NCI-H2227 treated with DMSO at 0.1 percent for 48 hours (cell line): Measurements from ENCODE around the gene LRRC37A2.
"Not testable (repeated sequence)": the region's sequence is repeated elsewhere in the genome, so short reads cannot be mapped to it uniquely, and the experiment has no call there.

ENCODE experiments used
- DNase-seq: peaks from one replicate; lab custom pipeline; 2025; lab: John Stamatoyannopoulos, UW

LRRC37A2 gene

DNA sequence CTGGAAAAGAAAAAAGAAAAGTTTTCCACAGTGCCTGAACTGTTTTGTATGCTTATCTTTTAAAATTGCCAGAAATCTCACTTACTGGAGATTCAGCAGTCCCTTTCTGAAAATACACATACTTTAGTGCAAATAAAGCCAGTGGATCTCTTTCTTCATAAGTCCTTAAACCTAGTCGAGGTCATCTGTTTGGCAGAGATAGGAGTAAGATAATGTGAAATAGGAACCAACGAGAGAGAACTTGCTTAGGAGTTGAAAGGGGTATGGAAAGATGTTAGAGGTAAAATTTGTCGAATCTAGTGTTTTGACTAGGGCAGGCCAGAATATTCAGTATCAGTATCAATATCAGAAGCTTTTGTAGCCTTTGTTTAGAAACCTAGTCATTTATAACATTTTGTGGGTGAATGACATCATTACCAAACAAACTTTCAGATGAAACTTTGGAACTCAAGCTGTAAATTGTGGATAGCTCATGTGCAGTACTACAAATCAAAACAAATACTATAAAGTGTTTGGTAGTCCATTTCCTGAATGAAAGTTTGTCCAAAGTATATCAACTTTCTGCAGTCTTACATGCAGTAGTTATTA, 86.2 kb downstream of the LRRC37A2 start:
- DNase-seq: not testable (repeated sequence)

DNA sequence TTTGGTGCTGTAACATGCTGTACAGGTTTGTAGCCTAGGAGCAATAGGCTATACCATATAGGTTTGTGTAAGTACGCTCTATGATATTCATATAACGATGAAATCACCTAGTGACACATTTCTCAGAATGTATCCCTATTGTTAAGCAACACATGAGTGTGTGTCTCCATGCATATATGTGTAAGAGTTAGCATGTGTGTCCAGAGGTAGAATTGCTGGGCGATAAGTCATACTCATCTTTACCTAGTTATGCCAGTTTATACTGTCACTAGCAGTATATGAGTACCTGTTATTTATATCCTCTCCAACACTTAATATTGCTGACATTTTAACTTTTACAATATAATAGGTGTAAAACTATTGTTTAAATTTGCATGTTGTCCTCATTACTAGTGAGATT, 88.5 kb downstream of the LRRC37A2 start:
- not testable (repeated sequence) for DNase-seq

DNA sequence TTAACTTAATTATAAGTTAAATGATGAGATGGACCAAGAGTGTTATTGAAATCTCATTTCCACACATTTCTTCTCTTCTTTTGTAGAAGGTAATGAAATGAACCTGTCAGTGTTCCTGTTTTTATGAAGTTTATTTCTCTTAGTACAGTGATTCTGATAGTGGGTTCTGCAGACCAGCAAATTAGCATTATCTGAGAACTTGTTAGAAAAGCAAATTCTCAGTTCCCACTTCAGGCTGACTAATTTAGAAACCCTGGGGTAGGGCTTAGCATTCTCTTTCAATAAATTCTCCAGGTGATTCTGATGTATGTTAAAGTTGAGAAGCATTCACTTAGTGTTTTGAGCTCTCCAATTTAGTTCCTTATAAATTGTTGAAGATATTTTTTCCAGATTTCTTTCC, 90.9 kb downstream of the LRRC37A2 start:
- DNase-seq: not testable (repeated sequence)
